Measurements from ENCODE around the gene CCDC92.
A peak's percentile ranks its signal among the peaks of the same experiment; 100 is the strongest.
"Not testable (repeated sequence)": the region's sequence is repeated elsewhere in the genome, so short reads cannot be mapped to it uniquely, and the experiment has no call there.

CCDC92 gene

DNA sequence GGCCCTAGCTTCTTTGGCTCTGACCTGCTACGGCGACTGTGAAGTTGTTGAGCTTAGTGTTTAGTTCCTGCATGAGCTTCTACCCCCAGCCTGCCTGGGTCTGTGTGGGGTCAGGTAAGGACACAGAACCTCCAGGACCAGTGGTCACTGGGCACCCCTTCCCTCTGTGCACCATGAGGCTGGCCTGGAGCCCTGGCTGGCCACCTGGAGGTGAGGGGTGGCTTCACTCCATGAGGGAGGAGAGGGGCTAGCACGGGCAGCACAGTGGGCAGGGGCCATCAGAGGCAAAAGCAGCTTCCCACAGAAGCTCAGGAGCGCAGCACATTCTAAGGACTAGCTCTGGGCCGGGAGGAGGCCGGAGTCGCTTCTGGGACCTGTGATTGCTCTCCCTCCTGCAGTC lies 36.7 kb downstream of the CCDC92 start:
- DNase-seq, result no peak

DNA sequence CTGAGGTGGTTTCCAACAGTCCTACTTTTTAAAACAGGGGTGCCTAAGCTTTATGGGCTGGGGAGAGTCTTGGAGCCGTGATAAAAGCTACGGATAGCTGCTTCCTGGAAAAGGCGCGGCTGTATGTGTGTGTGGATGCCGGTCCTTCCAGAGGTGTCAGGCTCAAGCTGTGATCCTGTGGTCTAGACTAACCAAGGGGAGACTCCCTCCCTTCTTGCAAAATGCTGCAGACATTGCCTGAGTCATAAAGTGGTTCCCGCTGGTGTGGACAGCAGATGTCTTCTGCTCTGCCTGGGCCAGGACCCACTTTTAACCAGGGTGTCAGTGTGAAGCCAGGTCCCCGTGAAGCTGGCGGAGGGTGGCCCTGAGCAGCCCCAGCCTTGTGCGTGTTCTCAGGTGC lies 37.8 kb downstream of the CCDC92 start:
- peak; percentile 37 for DNase-seq

DNA sequence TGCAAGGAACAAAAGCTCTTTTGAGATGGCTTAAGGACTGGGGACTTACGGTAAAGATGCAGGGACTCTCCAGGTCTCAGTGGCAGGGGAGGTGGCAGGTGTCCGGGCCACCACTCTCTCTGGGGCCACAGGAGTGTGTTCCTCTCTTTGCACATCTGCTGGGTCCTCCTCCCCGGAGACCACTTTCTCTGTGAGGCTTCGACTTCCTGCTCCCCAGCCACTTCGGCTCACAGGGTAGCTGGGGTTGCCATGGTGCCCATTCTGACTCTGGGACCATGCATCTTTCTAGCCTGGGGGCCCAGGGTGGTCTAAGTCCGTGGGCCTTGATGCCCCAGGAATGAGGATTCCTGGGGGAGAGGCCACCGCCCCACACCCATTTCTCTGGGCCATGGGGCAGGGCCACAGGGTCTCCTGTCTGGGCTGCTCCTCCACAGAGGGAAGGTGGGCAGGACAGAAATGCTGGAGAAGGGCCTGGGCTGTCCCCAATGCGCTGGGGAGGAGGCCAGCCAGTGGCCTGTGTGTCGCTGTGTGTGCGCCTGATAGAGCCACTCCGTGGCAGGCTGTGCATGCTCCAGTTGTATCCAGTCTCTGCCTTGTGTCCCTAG lies 38.5 kb downstream of the CCDC92 start:
- no peak for DNase-seq

DNA sequence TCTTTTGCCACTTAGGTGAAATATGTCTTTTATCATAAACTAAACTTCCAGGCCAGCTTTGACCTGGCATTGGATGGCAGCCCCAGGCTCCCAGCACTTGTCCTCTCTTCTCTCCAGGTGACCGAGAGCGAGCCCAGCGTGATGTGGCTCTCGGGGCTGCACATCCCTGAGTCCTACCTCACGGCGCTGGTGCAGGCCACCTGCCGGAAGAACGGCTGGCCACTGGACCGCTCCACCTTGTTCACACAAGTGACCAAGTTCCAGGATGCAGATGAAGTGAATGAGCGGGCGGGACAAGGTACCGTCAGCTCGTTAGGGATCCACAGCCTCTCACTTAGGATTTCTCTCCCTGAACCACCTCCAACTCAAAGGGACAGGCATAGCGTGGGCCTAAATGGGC lies 39.4 kb downstream of the CCDC92 start:
- no peak for DNase-seq

DNA sequence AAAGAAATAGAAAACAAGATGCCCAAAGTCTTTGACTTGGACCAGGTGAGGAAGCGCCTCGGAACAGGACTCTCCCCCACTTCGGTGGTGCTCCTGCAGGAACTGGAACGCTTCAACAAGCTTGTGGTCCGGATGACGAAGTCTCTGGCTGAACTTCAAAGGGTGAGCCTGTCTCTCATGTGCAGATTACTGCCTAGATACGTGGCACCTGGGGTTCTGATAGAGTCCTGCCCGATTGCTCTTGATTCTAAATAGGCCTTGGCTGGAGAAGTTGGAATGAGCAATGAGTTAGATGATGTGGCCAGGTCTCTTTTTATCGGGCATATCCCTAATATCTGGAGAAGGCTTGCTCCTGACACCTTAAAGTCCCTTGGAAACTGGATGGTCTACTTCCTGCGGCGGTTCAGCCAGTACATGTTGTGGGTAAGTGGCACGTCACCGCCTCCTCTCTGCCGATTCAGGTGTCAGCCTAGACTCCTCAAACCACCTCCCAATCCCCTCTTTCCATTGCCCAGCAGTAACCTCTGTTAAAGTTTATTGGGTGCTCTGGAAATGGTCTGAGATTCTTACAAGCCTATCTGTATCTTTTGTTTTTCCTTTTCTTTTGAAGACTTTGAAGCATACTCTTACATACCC lies 40.8 kb downstream of the CCDC92 start:
- no peak for DNase-seq

DNA sequence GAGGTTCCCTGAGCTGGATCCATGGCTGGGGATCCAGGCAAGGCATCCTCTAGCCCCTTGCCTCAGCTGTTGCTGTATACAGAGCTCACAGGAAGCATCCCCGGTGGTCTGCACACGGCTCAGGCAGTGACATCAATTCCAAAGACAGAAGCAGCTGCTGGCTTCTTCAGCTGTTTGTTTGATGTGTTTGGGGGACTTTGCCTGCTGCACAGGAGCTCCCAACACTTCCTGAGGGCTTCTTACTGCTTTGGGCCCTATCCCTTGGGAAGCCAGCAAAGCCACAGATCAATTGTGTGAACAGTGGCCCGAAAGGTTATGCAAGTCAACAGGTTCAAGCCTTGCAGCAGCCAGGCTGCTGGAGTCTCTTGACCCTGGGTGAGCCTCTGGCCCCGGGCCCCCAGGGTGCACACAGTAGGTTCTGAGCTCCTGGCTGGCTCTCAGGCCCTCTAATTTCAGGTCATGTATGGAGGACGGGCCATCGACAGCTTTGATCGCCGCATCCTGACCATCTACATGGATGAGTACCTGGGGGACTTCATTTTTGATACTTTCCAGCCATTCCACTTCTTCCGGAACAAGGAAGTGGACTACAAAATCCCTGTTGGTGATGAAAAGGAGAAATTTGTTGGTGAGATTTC lies 42.6 kb downstream of the CCDC92 start:
- DNase-seq, result no peak

DNA sequence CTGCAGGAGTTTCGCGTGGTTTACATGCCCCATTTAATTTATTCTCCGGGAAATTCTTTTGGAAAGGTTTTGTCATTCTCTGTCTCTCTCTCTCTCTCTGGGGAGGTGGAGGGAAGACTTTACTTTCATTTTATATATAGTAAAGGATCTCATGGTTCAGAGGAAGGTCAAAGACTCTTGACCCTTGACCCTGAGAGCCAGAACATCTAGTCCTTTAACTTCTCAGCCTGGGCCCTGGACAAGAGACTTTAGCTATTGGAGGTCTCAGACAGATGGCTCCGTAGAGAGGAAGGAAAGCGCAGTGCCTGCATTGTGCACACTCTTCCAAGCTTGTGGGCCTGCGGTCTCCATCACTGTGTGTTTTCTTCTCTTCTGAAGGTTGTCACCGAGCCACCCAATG lies 43.7 kb downstream of the CCDC92 start:
- no peak for DNase-seq

DNA sequence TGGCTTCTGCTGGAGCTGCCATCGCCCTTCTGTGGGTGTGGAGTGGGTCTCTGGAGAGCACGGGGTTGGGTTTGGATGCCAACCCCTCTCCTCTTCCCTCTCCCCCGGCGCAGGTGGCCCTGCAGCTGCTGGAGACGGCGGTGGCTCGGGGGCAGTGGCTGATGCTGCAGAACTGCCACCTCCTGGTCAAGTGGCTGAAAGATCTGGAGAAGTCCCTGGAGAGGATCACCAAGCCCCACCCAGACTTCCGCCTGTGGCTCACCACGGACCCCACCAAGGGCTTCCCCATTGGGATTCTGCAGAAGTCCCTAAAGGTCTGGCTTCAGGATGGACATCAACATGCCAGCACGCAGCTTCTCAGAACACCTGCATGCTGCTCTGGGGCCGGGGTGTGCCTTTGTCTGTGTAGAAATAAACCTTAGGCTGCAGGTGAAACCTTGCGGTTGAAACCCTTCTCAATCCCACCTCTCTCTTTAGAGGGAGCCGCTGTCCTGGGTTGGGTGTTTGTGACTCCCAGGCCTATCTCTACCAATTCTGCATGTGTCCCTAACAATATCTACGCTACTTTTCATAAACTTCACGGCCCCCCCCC lies 44.3 kb downstream of the CCDC92 start:
- DNase-seq, result peak; percentile 20

DNA sequence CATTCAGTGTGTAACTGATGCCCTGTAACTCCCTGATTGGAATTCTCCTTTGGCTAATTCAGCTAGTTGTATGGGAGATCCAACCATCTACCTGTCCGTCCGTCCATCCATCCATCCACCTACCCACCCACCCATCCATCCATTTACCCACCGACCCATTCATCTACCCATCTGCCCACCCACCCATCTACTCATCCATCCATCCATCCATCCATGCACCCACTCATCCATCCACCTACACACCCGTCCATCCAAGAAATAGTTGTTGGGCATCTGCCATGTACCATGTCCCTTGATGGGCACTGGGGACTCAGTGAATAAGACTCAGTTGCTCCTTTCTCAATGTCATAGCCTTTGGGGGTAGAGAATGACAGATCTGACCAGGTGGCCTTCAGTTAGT lies 48.1 kb downstream of the CCDC92 start:
- no peak for DNase-seq

DNA sequence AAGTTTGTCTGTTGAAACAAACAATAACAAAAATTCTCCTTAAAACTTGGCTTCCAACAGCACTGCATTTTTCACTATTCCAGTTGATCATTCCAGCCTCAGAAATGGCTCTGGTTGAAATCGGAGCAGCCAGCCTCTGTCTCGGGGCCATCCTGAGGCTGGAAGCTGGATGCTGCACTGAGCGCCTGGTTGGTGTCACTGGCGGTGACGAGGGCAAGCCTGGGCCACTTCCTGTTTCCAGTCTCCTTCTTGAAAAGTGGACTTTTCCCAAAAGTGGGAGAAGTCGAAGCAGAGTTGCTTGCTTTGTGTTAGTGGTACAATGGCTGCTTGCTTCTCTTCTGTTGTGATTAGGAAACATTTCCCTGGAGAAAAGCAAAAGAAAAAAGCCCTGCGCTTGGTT lies 48.7 kb downstream of the CCDC92 start:
- DNase-seq, result no peak

DNA sequence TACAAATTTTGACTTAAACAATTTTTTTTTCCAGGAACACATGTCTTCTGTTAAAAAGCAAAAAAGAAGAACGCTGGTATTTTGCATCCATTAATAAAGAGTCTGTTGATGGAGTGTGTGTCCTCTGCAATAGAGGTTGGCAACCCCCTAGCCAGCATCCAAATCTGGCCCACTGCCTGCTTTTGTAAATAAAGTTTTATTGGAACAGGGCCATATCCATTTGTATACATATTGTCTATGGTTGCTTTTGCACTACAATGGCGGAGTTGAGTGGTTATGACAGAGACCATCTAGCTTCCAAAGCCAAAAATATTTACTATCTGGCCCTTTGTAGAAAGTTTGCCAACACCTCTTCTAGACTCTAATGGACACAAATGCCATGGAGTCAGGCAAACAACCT lies 49.6 kb downstream of the CCDC92 start:
- no peak for DNase-seq

DNA sequence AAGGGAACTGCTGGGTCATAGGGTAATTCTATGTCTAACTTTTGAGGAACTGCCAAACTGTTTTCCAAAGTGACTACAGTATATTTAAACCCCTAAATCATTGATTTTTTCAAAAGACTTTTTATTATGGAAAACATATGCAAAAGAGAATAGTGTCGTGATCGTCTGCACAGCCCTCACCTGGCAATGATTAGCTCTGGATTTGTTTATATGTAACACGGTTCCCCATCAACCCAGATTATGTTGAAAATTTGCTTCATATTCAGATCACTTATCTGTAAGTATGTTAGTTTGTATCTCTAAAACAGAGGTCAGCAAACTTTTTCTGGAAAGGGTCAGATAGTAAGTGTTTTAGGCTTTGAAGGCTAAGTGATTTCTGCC lies 52.7 kb downstream of the CCDC92 start:
- DNase-seq, result no peak

DNA sequence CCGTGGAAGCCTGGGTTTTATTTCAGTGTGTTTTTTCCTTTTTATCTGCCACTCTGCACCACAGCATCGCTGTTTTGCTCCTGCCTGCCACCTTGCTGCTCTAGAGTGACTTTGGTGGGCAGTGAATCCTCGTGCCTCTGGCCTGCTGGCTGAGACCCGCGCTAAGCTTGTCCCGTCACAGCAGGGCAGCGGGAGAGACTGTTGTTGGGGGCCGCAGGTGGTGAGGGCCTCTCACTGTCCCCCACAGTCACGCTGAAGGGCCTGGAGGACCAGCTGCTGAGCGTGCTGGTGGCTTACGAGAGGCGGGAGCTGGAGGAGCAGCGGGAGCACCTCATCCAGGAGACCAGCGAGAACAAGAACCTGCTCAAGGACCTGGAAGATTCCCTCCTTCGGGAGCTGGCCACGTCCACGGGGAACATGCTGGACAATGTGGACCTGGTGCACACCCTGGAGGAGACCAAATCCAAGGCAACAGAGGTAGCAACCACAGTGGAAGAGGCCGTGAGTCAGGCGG lies 55.2 kb downstream of the CCDC92 start:
- no peak for DNase-seq

DNA sequence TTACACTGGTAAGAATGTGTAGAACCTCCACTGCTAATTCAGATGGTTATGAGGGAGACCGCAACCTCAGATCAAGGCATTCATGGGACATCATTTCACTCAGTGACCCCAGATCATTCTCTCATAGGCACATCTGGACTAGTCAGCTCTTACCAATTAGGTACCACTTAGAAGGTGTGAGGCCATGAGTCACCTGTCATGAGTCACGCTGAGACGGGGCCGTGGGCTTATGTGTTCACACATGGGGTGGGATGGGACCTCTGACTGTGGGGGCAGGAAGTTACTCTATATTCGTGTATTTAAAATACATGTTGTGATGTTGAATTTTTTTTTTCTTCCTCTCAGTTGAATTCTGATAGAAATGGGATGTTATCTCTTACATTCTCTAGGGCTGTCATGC lies 55.9 kb downstream of the CCDC92 start:
- DNase-seq, result no peak

DNA sequence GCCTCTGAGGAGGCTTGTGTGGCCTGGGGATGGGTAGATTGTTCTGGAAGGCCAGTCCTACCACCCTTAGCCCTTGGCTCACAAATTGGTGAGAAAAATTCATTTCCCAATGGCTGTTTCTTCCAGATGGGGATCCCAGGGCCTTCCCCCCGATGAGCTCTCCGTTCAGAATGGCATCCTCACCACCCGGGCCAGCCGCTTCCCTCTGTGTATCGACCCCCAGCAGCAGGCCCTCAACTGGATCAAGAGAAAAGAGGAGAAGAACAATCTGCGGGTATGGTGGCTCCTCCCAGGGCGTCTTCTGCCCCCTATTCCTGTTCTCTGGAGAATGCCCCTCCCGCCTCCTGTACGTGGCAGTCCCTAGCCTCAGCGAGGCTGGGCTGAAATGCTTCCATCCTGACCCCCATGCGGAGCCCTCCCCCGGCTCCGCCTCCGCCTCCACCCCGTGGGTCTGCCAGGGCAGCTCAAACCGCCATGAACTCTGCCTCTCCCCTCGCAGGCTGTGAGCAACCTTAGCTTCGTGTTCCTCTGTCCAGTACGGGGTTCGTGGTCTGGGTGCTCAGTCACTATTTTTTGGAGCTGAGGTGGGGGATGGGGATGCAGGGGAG lies 57.8 kb downstream of the CCDC92 start:
- no peak for DNase-seq

DNA sequence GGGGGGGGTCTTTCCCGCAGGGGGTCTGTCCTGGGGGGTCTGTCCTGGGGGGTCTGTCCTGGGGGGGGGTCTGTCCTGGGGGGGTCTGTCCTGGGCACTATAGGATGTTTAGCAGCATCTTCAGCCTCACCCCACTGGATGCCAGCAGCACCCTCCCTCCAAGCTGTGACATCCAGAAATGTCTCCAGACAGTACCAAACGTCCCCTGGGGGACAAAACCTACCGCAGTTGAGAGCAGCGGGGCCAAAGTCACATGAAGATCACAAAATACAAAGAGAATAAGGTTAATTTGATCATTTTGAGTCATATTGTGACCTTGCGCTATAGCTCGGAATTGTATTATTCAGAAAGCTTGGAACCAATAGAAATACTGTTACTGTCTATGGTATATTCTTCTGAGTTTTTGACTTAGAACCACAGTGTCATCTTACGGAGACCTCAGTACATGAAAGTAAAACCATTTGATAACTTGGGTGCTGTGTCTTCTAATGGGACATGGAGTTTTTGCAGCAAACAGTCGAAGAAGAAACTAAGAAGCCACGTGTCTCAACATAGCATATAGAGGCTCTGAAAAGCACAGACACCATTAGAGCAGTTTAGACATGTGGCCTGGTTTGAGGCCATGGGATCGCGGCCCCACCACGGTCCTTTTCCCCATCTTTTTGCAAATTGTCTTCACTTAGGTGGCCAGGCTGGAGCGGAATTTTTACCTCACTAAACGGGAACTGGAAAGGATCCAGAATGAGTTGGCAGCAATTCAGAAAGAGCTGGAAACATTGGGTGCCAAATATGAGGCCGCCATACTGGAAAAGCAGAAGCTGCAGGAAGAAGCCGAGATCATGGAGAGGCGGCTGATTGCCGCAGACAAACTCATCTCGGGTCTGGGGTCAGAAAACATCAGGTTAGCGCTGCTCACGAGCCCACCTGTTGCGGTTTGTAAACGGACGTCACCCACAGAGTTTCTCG lies 59.9 kb downstream of the CCDC92 start:
- no peak for DNase-seq

DNA sequence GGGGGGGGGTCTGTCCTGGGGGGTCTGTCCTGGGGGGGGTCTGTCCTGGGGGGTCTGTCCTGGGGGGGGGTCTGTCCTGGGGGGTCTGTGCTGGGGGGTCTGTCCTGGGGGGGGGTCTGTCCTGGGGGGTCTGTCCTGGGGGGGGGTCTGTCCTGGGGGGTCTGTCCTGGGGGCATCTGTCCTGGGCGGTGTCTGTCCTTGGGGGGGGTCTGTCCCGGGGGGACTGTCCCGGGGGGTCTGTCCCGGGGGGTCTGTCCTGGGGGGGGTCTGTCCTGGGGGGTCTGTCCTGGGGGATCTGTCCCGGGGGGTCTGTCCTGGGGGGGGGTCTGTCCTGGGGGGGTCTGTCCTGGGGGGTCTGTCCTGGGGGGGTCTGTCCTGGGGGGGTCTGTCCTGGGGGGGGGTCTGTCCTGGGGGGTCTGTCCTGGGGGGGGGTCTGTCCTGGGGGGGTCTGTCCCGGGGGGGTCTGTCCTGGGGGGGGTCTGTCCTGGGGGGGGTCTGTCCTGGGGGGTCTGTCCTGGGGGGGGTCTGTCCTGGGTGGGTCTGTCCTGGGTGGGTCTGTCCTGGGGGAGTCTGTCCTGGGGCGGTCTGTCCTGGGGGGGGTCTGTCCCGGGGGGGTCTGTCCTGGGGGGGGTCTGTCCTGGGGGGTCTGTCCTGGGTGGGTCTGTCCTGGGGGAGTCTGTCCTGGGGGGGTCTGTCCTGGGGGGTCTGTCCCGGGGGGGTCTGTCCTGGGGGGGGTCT lies 60.8 kb downstream of the CCDC92 start:
- DNase-seq, result not testable (repeated sequence)

DNA sequence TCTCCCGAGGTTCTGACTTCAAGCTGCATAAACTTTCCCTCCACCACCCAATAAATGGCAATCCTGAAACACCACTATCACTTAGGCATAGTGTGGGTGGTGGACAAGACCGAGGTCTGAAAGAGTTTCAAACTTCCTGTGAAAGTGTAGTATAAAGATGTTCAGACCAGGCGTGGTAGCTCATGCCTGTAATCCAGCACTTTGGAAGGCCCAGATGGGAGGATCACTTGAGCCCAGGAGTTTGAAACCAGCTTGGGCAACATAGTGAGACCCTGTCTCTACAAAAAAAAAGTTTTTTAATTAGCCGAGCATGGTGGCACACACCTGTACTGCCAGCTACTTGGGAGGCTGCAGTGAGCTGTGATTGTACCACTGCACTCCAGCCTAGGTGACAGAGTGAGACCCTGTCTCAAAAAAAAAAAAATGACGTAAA lies 61.9 kb downstream of the CCDC92 start:
- peak; percentile 34 for DNase-seq

DNA sequence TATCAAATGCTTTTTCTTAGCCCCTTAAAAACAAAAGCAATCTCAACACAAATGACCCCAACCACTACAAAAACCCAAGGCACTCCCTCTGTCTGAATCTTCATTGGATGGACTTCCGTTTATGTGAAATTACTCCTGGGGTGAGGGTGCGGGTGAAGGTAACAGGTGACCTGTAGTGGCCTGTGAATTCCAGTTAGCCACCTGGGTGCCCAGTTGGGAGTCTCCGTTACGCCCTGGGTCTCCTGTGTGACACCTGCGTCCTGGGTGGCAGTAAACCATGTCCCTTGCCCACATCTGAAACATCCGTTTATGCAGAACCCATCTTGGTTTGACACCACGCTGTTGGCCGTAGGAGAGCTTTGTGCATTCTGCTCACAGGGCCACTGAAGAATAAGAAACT lies 62.6 kb downstream of the CCDC92 start:
- DNase-seq, result no peak

DNA sequence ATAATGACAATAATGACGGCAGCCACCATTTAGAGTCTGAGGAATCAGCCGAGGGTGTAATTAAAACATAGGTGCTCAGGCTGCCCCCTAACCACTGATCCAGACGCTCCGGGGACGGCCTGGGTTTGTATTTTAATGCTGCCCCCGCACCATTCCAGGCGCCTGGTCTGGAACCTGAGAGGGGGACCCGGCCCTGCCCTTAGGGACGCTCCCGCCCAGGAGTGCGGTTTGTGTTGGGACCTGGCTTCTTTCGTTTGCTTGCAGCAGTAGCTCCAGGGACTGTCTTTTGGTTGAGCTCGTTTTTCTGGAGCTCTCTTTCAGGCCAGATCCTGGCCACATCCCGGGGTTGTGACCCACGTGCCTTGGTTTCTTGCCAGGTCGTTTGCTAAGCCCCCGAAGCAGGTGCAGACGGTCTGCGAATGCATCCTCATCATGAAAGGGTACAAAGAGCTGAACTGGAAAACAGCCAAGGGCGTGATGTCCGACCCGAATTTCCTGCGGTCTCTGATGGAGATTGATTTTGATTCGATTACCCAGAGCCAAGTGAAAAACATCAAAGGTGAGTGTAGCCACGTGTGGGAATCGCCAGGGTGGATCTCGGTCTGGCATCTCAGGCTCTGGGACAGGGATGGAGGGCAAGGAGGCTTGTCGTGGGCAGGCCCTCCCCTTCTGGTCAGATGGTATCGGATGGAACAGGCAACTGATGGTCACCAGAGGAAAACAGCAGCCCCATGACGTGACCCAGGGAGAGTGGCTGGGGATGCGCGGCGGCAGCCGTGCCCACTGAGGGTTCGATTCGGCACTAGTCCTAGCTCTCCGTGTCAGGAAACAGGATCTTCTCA lies 63.5 kb downstream of the CCDC92 start:
- no peak for DNase-seq
